Myocyte (in vitro differentiated cells): ENCODE measurements around the gene ZNF280B. TPM values are rescaled to one million over a fixed set of nuclear protein-coding genes. Genes with fewer than 3 reads are reported as not detected.

Experiments used
- total RNA-seq: library from RNA; depleted of rRNA; stranded (reverse); fragments of >200 nt; gene quantifications from 2 replicates; pipeline ENCODE4 v1.2.3, GENCODE V29; 2014

Gene ZNF280B
- total RNA-seq, 1 donor from 2014 or later = 3.6 TPM

Other genes with a start within 250 kb of the ZNF280B start
- gene ZNF280A, start 11.5 kb upstream of the ZNF280B start, total RNA-seq = not detected in 2 replicates
- not detected in 2 replicates for gene PRAME, start 50.5 kb upstream of the ZNF280B start, total RNA-seq
- gene GGTLC2, start 135.9 kb upstream of the ZNF280B start, total RNA-seq = not detected in 2 replicates